ENCODE measurements around the gene NECTIN1.

NECTIN1 gene

GRCh38 chr11:119722281-119722794, 6.7 kb downstream of the NECTIN1 start:
- ATAC-seq, result no peak
- no peak for TF ChIP-seq TCF4 (CRISPR knock-in tag; IDR thresholded peaks at IDR 0.05; ENCODE audit: borderline replicate concordance)
- TF ChIP-seq ZNF565 (CRISPR knock-in tag; conservative IDR thresholded peaks at IDR 0.05; ENCODE audit: low read depth), result no peak
- TF ChIP-seq ESRRG (CRISPR knock-in tag; IDR thresholded peaks at IDR 0.05), result no peak
- no peak for TF ChIP-seq OSR1 (CRISPR knock-in tag; IDR thresholded peaks at IDR 0.05)
- no peak for TF ChIP-seq CSRNP3 (CRISPR knock-in tag; IDR thresholded peaks at IDR 0.05)
- TF ChIP-seq POU6F1 (CRISPR knock-in tag; IDR thresholded peaks at IDR 0.05; ENCODE audit: borderline replicate concordance, low read depth), result no peak
- TF ChIP-seq ZNF70 (CRISPR knock-in tag; IDR thresholded peaks at IDR 0.05), result no peak
- no peak for TF ChIP-seq SNAI2 (CRISPR knock-in tag; IDR thresholded peaks at IDR 0.05)
- TF ChIP-seq, protein P1, sequence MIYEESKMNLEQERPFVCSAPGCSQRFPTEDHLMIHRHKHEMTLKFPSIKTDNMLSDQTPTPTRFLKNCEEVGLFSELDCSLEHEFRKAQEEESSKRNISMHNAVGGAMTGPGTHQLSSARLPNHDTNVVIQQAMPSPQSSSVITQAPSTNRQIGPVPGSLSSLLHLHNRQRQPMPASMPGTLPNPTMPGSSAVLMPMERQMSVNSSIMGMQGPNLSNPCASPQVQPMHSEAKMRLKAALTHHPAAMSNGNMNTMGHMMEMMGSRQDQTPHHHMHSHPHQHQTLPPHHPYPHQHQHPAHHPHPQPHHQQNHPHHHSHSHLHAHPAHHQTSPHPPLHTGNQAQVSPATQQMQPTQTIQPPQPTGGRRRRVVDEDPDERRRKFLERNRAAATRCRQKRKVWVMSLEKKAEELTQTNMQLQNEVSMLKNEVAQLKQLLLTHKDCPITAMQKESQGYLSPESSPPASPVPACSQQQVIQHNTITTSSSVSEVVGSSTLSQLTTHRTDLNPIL (CRISPR knock-in tag; IDR thresholded peaks at IDR 0.05; ENCODE audit: low read depth), result no peak

DNA sequence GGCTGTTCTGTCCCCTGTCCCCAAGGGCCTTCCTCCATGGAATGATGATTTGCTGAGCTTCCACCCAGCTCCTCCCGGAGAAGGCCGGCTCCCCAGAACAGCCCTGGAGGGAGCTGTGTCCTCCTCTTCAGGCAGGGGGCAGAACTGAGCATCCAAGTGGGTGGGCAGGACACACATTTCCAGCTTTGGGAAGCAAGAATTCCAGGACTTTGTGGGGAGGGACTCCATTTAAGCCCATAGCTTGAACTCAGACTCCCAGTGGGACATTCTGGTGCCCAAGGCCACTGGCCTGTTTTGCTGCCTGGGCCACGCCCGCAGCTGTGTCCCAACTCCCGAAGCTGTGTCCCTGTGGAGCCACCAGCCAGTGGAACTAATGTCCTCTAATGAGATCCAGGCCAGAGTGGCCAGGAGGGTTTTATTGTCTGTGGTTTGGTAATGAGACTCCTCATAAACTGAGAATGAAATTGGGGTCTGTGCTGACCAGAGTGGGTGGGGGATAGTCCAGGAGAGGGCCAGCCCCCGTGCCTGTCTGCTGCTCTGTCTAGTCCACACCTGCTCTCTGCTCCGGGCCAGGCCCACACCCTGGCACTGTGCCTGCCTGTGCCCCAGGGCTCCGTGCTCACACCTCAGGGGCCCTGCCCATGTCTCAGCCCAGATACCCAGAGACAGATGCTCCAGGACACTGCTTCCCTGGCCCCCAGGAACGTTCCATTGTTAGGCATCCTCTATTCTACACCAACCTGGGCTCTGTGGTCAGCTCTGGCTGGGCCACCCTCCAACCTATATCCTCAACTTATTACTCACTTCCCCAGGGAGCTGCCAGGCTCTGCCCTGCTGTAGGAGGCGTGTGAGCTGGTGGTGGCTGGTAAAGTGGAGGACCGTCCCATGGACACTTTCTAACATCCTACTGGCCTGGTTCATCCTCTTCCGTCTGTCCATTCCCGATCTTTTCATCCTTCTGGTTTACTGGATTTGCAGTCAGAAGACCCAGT, 7.6 kb downstream of the NECTIN1 start:
- no peak for TF ChIP-seq ZC3H10 (CRISPR knock-in tag; IDR thresholded peaks at IDR 0.05)
- no peak for TF ChIP-seq GLIS3 (CRISPR knock-in tag; IDR thresholded peaks at IDR 0.05)
- ATAC-seq, result peak; percentile 78

- TF ChIP-seq PPARA (CRISPR knock-in tag; IDR thresholded peaks at IDR 0.05; ENCODE audit: borderline replicate concordance) (no peak), GLIS3 (CRISPR knock-in tag; IDR thresholded peaks at IDR 0.05) (no peak), ZNF565 (CRISPR knock-in tag; conservative IDR thresholded peaks at IDR 0.05; ENCODE audit: low read depth) (no peak), TOX (CRISPR knock-in tag; IDR thresholded peaks at IDR 0.05; ENCODE audit: borderline replicate concordance) (no peak), ARNTL (CRISPR knock-in tag; IDR thresholded peaks at IDR 0.05; ENCODE audit: borderline replicate concordance, low read depth) (no peak), ZC3H10 (CRISPR knock-in tag; IDR thresholded peaks at IDR 0.05) (no peak), ZFP3 (CRISPR knock-in tag; IDR thresholded peaks at IDR 0.05) (no peak), POU6F1 (CRISPR knock-in tag; IDR thresholded peaks at IDR 0.05; ENCODE audit: borderline replicate concordance, low read depth) (no peak), ZFP30 (CRISPR knock-in tag; IDR thresholded peaks at IDR 0.05) (no peak), SNAI2 (CRISPR knock-in tag; IDR thresholded peaks at IDR 0.05) (no peak), ZNF8 (CRISPR knock-in tag; IDR thresholded peaks at IDR 0.05) (no peak)
- TF ChIP-seq, protein P2, sequence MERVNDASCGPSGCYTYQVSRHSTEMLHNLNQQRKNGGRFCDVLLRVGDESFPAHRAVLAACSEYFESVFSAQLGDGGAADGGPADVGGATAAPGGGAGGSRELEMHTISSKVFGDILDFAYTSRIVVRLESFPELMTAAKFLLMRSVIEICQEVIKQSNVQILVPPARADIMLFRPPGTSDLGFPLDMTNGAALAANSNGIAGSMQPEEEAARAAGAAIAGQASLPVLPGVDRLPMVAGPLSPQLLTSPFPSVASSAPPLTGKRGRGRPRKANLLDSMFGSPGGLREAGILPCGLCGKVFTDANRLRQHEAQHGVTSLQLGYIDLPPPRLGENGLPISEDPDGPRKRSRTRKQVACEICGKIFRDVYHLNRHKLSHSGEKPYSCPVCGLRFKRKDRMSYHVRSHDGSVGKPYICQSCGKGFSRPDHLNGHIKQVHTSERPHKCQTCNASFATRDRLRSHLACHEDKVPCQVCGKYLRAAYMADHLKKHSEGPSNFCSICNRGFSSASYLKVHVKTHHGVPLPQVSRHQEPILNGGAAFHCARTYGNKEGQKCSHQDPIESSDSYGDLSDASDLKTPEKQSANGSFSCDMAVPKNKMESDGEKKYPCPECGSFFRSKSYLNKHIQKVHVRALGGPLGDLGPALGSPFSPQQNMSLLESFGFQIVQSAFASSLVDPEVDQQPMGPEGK (CRISPR knock-in tag; IDR thresholded peaks at IDR 0.05; ENCODE audit: borderline replicate concordance), result no peak
- TF ChIP-seq, protein P1 (CRISPR knock-in tag; IDR thresholded peaks at IDR 0.05; ENCODE audit: low read depth), result no peak
- no peak for ATAC-seq
These were observed 8.6 kb downstream of the NECTIN1 start for GRCh38 chr11:119720311-119720913.

All from SK-N-SH treated with all-trans-retinoic acid at 6 μM for 48 hours (cell line).